ENCODE results near the gene CLK2.

The CLK2 gene

GRCh38 chr1:155273343-155274245 lies at the start of gene CLK2:
TSS of gene CLK2 (minus strand) at chr1:155273504. CDS start at chr1:155270977, 2,527 bp downstream.
- DNase-seq = peak; percentile 93

- DNase-seq = peak; percentile 28
These were observed 49.3 kb upstream of the CLK2 start for GRCh38 chr1:155322571-155322952.

- DNase-seq = no peak
These were observed 48.6 kb upstream of the CLK2 start for GRCh38 chr1:155321639-155322503.

GRCh38 chr1:155320661-155321617 lies 47.6 kb upstream of the CLK2 start, which contains the start of gene RUSC1:
TSS of gene RUSC1 (plus strand) at chr1:155320894. CDS start at chr1:155321774, 880 bp downstream.
- DNase-seq = no peak

- DNase-seq = no peak
These were observed 46.9 kb upstream of the CLK2 start for GRCh38 chr1:155320252-155320651.

- DNase-seq = no peak
These were observed 46.2 kb upstream of the CLK2 start for GRCh38 chr1:155319536-155319935.

GRCh38 chr1:155318082-155318481 lies 44.8 kb upstream of the CLK2 start:
- DNase-seq = no peak

- no peak for DNase-seq
These were observed 43.6 kb upstream of the CLK2 start for GRCh38 chr1:155316922-155317321.

- no peak for DNase-seq
These were observed 40.0 kb upstream of the CLK2 start for GRCh38 chr1:155313261-155313660.

GRCh38 chr1:155309423-155310021 lies 36.2 kb upstream of the CLK2 start:
- DNase-seq = peak; percentile 23

GRCh38 chr1:155308493-155309422 lies 35.5 kb upstream of the CLK2 start, which contains the start of gene FDPS:
TSS of gene FDPS (plus strand) at chr1:155308866. CDS start at chr1:155309790, 924 bp downstream.
- peak; percentile 100 for DNase-seq

- peak; percentile 58 for DNase-seq
These were observed 34.0 kb upstream of the CLK2 start for GRCh38 chr1:155307247-155307740.

- DNase-seq = no peak
These were observed 32.6 kb upstream of the CLK2 start for GRCh38 chr1:155305881-155306391.

- no peak for DNase-seq
These were observed 31.3 kb upstream of the CLK2 start for GRCh38 chr1:155304558-155305063.

- DNase-seq = no peak
These were observed 28.1 kb upstream of the CLK2 start, which contains the start of gene PKLR for GRCh38 chr1:155301342-155301841. TSS of gene PKLR (minus strand) at chr1:155301438. CDS start at chr1:155301395, 43 bp downstream.

GRCh38 chr1:155300553-155301329 lies 27.4 kb upstream of the CLK2 start:
- no peak for DNase-seq

- no peak for DNase-seq
These were observed 26.7 kb upstream of the CLK2 start for GRCh38 chr1:155300024-155300423.

- no peak for DNase-seq
These were observed 24.1 kb upstream of the CLK2 start for GRCh38 chr1:155297384-155297783.

- no peak for DNase-seq
These were observed 23.4 kb upstream of the CLK2 start for GRCh38 chr1:155296661-155297060.

Data from HCEC 1CT (cell line).